HEK293 (cell line): ENCODE measurements around the gene MAGI1.

ENCODE experiments used
- CTCF ChIA-PET: fragments of 350-600 bp; formaldehyde crosslinking; extraction: SDS; loops from one replicate; lab custom pipeline; 2021; ENCODE audit warnings: antibody characterized with exemption; lab: Yijun Ruan, JAX
- POLR2A ChIA-PET: fragments of 300-600 bp; formaldehyde crosslinking; extraction: SDS; loops from one replicate; lab custom pipeline; 2020; ENCODE audit warnings: antibody characterized with exemption, inconsistent platforms; lab: Yijun Ruan, JAX
- H3K27ac ChIP-seq: fragments of 200-500 bp; sonication (Bioruptor generic); 2 replicates; pipeline ENCODE4 v1.5.1; 2014; ENCODE audit warnings: low read depth, low read length, control low read depth, inconsistent platforms; ENCODE audit errors: extremely low read depth
- H3K36me3 ChIP-seq, 2 experiments: fragments of 200-500 bp in 1 of 2; sonication (Bioruptor generic) in 1 of 2; 1 replicate in 1 of 2; 2 replicates in 1 of 2; pipeline ENCODE4 v1.5.1; 2014 to 2017; ENCODE audit warnings: inconsistent platforms in 2 of 2, low read length in 2 of 2; ENCODE audit not compliant: control insufficient read depth in 2 of 2, insufficient read depth in 1 of 2
- H3K4me1 ChIP-seq: fragments of 200-500 bp; sonication (Bioruptor generic); 2 replicates; pipeline ENCODE4 v1.5.1; 2014; ENCODE audit warnings: mild to moderate bottlenecking, low read length, inconsistent platforms; ENCODE audit not compliant: control insufficient read depth, insufficient read depth
- H3K4me3 ChIP-seq: 2 replicates; pipeline ENCODE4 v1.5.1; 2011; ENCODE audit warnings: low read depth, mild to moderate bottlenecking, control low read depth, low read length, moderate library complexity
- H3K9me3 ChIP-seq: fragments of 200-500 bp; sonication (Bioruptor generic); 2 replicates; pipeline ENCODE4 v1.5.1; 2014; ENCODE audit warnings: low read depth, low read length, inconsistent platforms; ENCODE audit not compliant: control insufficient read depth, insufficient read depth
- AEBP2 ChIP-seq: fragments of 450-650 bp; formaldehyde crosslinking; IDR thresholded peaks from 2 replicates; pipeline ENCODE4 v1.5.1; 2016; ENCODE audit warnings: missing biosample characterization, missing genetic modification characterization, borderline replicate concordance
- BCL11B ChIP-seq: fragments of 450-650 bp; formaldehyde crosslinking; IDR thresholded peaks from 2 replicates; pipeline ENCODE4 v1.5.1; 2016; ENCODE audit warnings: low read depth, missing biosample characterization, missing genetic modification characterization
- ELK4 ChIP-seq: IDR thresholded peaks from 2 replicates; pipeline ENCODE4 v1.6.1; 2011; ENCODE audit warnings: mild to moderate bottlenecking, low read depth, low read length, borderline replicate concordance
- HOXA7 ChIP-seq: sonication (generic); formaldehyde crosslinking; IDR thresholded peaks from 2 replicates; pipeline ENCODE4 v1.8.1; 2022; ENCODE audit warnings: missing genetic modification reagents, borderline replicate concordance
- KLF8 ChIP-seq: fragments of 450-650 bp; formaldehyde crosslinking; IDR thresholded peaks from 2 replicates; pipeline ENCODE4 v1.5.1; 2016; ENCODE audit warnings: missing biosample characterization, missing genetic modification characterization
- KLF9 ChIP-seq: fragments of 450-650 bp; formaldehyde crosslinking; IDR thresholded peaks from 2 replicates; pipeline ENCODE4 v1.5.1; 2016; ENCODE audit warnings: missing biosample characterization, missing genetic modification characterization, low read depth
- MEIS1 ChIP-seq: sonication (generic); formaldehyde crosslinking; IDR thresholded peaks from 2 replicates; pipeline ENCODE4 v1.8.1; 2022; ENCODE audit warnings: missing genetic modification reagents, mild to moderate bottlenecking, borderline replicate concordance
- MZF1 ChIP-seq: fragments of 450-650 bp; formaldehyde crosslinking; IDR thresholded peaks from 2 replicates; pipeline ENCODE4 v1.5.1; 2017; ENCODE audit warnings: missing biosample characterization, missing genetic modification characterization, borderline replicate concordance
- PBX3 ChIP-seq: sonication (generic); formaldehyde crosslinking; IDR thresholded peaks from 2 replicates; pipeline ENCODE4 v1.8.1; 2022; ENCODE audit warnings: mild to moderate bottlenecking, moderate library complexity, missing genetic modification reagents
- PRDM6 ChIP-seq: fragments of 450-650 bp; formaldehyde crosslinking; IDR thresholded peaks from 2 replicates; pipeline ENCODE4 v1.5.1; 2017; ENCODE audit warnings: missing biosample characterization, missing genetic modification characterization
- ZNF114 ChIP-seq: fragments of 450-650 bp; formaldehyde crosslinking; IDR thresholded peaks from 2 replicates; pipeline ENCODE4 v1.5.0; 2017; ENCODE audit warnings: missing biosample characterization, missing genetic modification characterization
- ZNF2 ChIP-seq: fragments of 450-650 bp; formaldehyde crosslinking; IDR thresholded peaks from 2 replicates; pipeline ENCODE4 v1.5.1; 2016; ENCODE audit warnings: missing biosample characterization, missing genetic modification characterization
- ZNF214 ChIP-seq: fragments of 450-650 bp; formaldehyde crosslinking; IDR thresholded peaks from 2 replicates; pipeline ENCODE4 v1.5.1; 2017; ENCODE audit warnings: missing biosample characterization, mild to moderate bottlenecking, missing genetic modification characterization, borderline replicate concordance
- ZNF324 ChIP-seq: fragments of 450-650 bp; formaldehyde crosslinking; IDR thresholded peaks from 2 replicates; pipeline ENCODE4 v1.5.1; 2016; ENCODE audit warnings: missing biosample characterization, missing genetic modification characterization
- ZNF341 ChIP-seq: fragments of 450-650 bp; formaldehyde crosslinking; IDR thresholded peaks from 2 replicates; pipeline ENCODE4; 2016; ENCODE audit warnings: low read depth, missing biosample characterization, missing genetic modification characterization
- ZNF416 ChIP-seq: fragments of 450-650 bp; formaldehyde crosslinking; IDR thresholded peaks from 2 replicates; pipeline ENCODE4 v1.5.1; 2016; ENCODE audit warnings: missing biosample characterization, missing genetic modification characterization
- ZNF473 ChIP-seq: fragments of 450-650 bp; formaldehyde crosslinking; IDR thresholded peaks from 2 replicates; pipeline ENCODE4 v1.5.1; 2017; ENCODE audit warnings: missing biosample characterization, missing genetic modification characterization
- ZNF529 ChIP-seq: fragments of 450-650 bp; formaldehyde crosslinking; IDR thresholded peaks from 2 replicates; pipeline ENCODE4 v1.5.1; 2017; ENCODE audit warnings: missing genetic modification characterization, missing biosample characterization; ENCODE audit not compliant: insufficient replicate concordance
- ZNF555 ChIP-seq: fragments of 450-650 bp; formaldehyde crosslinking; conservative IDR thresholded peaks from 2 replicates; pipeline ENCODE4 v1.5.1; 2017; ENCODE audit warnings: missing biosample characterization, mild to moderate bottlenecking, missing genetic modification characterization, inconsistent platforms
- ZNF561 ChIP-seq: fragments of 450-650 bp; IDR thresholded peaks from 2 replicates; pipeline ENCODE4 v1.5.1; 2018; ENCODE audit warnings: missing biosample characterization, missing genetic modification characterization, borderline replicate concordance
- ZNF600 ChIP-seq: fragments of 450-650 bp; formaldehyde crosslinking; IDR thresholded peaks from 2 replicates; pipeline ENCODE4 v1.5.1; 2016; ENCODE audit warnings: missing biosample characterization, missing genetic modification characterization
- ZNF626 ChIP-seq: fragments of 450-650 bp; sonication (Bioruptor Pico); formaldehyde crosslinking; IDR thresholded peaks from 2 replicates; pipeline ENCODE4 v1.5.1; 2018; ENCODE audit warnings: missing biosample characterization, missing genetic modification characterization, inconsistent platforms
- ZNF701 ChIP-seq: fragments of 450-650 bp; formaldehyde crosslinking; IDR thresholded peaks from 2 replicates; pipeline ENCODE4 v1.5.1; 2016; ENCODE audit warnings: missing biosample characterization, missing genetic modification characterization
- ZNF776 ChIP-seq: fragments of 450-650 bp; formaldehyde crosslinking; IDR thresholded peaks from 2 replicates; pipeline ENCODE4 v1.5.0; 2017; ENCODE audit warnings: missing biosample characterization, missing genetic modification characterization, borderline replicate concordance
- ZNF843 ChIP-seq: fragments of 450-650 bp; formaldehyde crosslinking; IDR thresholded peaks from 2 replicates; pipeline ENCODE4 v1.5.1; 2016; ENCODE audit warnings: missing biosample characterization, missing genetic modification characterization

MAGI1 gene

GRCh38 chr3:65819896-65820295 lies 218.8 kb downstream of the MAGI1 start:
- CTCF ChIA-PET: no interaction called here
- Histone ChIP-seq H3K27ac (no peak overlapping the region), H3K4me1 (peaks cover 4% of the 10 kb centered on the region), H3K4me3 (no peak overlapping the region), H3K9me3 (no peaks in the 10 kb centered on the region), H3K36me3 (no peaks in the 10 kb centered on the region)
- POLR2A ChIA-PET: no interaction called here
- TF ChIP-seq MZF1 (tag by site-specific recombination) (no peak), ZNF701 (tag by site-specific recombination) (no peak), ZNF529 (tag by site-specific recombination) (no peak), KLF9 (tag by site-specific recombination) (no peak), ZNF416 (no peak), ZNF114 (tag by site-specific recombination) (no peak), ZNF324 (no peak), ELK4 (no peak), PBX3 (CRISPR knock-in tag) (no peak), ZNF600 (tag by site-specific recombination) (no peak), KLF8 (tag by site-specific recombination) (no peak), ZNF776 (tag by site-specific recombination) (no peak), AEBP2 (tag by site-specific recombination) (no peak), ZNF626 (tag by site-specific recombination) (no peak), HOXA7 (no peak), ZNF843 (no peak), ZNF555 (tag by site-specific recombination) (no peak), ZNF473 (no peak), ZNF341 (tag by site-specific recombination) (no peak)

- H3K27ac ChIP-seq: no peak overlapping the region
- ChIA-PET POLR2A (no interaction called here), CTCF (interaction anchor here (0.6 kb wide), 1 partner anchor 59 kb away, joined by 3 read pairs; no protein-coding TSS in a partner anchor)
- H3K9me3 ChIP-seq: no peaks in the 10 kb centered on the region
- H3K4me1 ChIP-seq: peaks cover 6% of the 10 kb centered on the region
- no peak overlapping the region for H3K4me3 ChIP-seq
- H3K36me3 ChIP-seq: no peaks in the 10 kb centered on the region
- TF ChIP-seq PRDM6 (no peak), ZNF561 (no peak), MEIS1 (no peak), ZNF214 (tag by site-specific recombination) (no peak), ZNF2 (tag by site-specific recombination) (no peak), BCL11B (tag by site-specific recombination) (no peak)
Observed at GRCh38 chr3:65817553-65818126, 221.1 kb downstream of the MAGI1 start.
